GM04503 (cell line): ENCODE results near the gene FGF12.

Source experiments
- DNase-seq: peaks from one replicate; pipeline ENCODE4 v3.0.0-alpha.2; 2012; ENCODE audit warnings: low read depth

FGF12 gene

GRCh38 chr3:192494174-192494573, 233.2 kb downstream of the FGF12 start:
- no peak for DNase-seq

- DNase-seq: no peak
These were observed 236.6 kb downstream of the FGF12 start for GRCh38 chr3:192490720-192491119.

- DNase-seq: no peak
These were observed 237.8 kb downstream of the FGF12 start for GRCh38 chr3:192489579-192489978.

GRCh38 chr3:192487033-192487432, 240.3 kb downstream of the FGF12 start:
- DNase-seq: no peak

- DNase-seq: no peak
These were observed 244.5 kb downstream of the FGF12 start for GRCh38 chr3:192482809-192483208.

- DNase-seq: no peak
These were observed 244.9 kb downstream of the FGF12 start for GRCh38 chr3:192482391-192482790.

GRCh38 chr3:192481638-192482037, 245.7 kb downstream of the FGF12 start:
- DNase-seq: no peak

- DNase-seq: no peak
These were observed 259.9 kb downstream of the FGF12 start for GRCh38 chr3:192467230-192468140.

- no peak for DNase-seq
These were observed 278.3 kb downstream of the FGF12 start for GRCh38 chr3:192449036-192449435.

GRCh38 chr3:192445770-192446644, 281.3 kb downstream of the FGF12 start:
- DNase-seq: no peak

GRCh38 chr3:192444791-192445106, 282.6 kb downstream of the FGF12 start:
- no peak for DNase-seq

- no peak for DNase-seq
These were observed 283.1 kb downstream of the FGF12 start for GRCh38 chr3:192444096-192444790.

GRCh38 chr3:192435241-192435640, 292.1 kb downstream of the FGF12 start:
- no peak for DNase-seq

- DNase-seq: no peak
These were observed 293.2 kb downstream of the FGF12 start for GRCh38 chr3:192434186-192434585.

GRCh38 chr3:192433704-192434103, 293.6 kb downstream of the FGF12 start:
- DNase-seq: no peak

GRCh38 chr3:192422997-192423342, 304.4 kb downstream of the FGF12 start:
- no peak for DNase-seq

- no peak for DNase-seq
These were observed 304.9 kb downstream of the FGF12 start for GRCh38 chr3:192422321-192422996.

GRCh38 chr3:192419312-192419711, 308.0 kb downstream of the FGF12 start:
- no peak for DNase-seq

- no peak for DNase-seq
These were observed 309.7 kb downstream of the FGF12 start for GRCh38 chr3:192417559-192418055.

- DNase-seq: no peak
These were observed 310.3 kb downstream of the FGF12 start for GRCh38 chr3:192417017-192417416.

- DNase-seq: no peak
These were observed 313.9 kb downstream of the FGF12 start for GRCh38 chr3:192413461-192413860.

GRCh38 chr3:192410684-192410960, 316.7 kb downstream of the FGF12 start:
- no peak for DNase-seq
